A549 (cell line): ENCODE measurements around the gene RAPGEF6.

Experiments used
- BHLHE40 ChIP-seq: IDR thresholded peaks from 2 replicates; pipeline ENCODE4 v1.6.1; 2012; ENCODE audit warnings: low read depth, low read length, inconsistent platforms
- CTCF ChIP-seq: fragments of >200 bp; sonication (Bioruptor Twin); formaldehyde crosslinking; IDR thresholded peaks from 3 replicates; pipeline ENCODE4 v1.5.1; 2016
- FOSB ChIP-seq: fragments of 250-450 bp; sonication (Bioruptor Pico); IDR thresholded peaks from 2 replicates; pipeline ENCODE4 v1.5.0; 2020; ENCODE audit warnings: mild to moderate bottlenecking, moderate library complexity
- HDAC2 ChIP-seq: fragments of 200-600 bp; sonication (generic); IDR thresholded peaks from 2 replicates; pipeline ENCODE4 v1.6.1; 2016
- MAFK ChIP-seq: fragments of 450-650 bp; IDR thresholded peaks from 2 replicates; pipeline ENCODE4 v1.6.1; 2014; ENCODE audit not compliant: partially characterized antibody
- MAX ChIP-seq: IDR thresholded peaks from 2 replicates; pipeline ENCODE4 v1.6.1; 2012
- NPAS2 ChIP-seq: fragments of 250-450 bp; sonication (Bioruptor Pico); IDR thresholded peaks from 2 replicates; pipeline ENCODE4 v1.8.0; 2022; ENCODE audit warnings: mild to moderate bottlenecking, moderate library complexity, borderline replicate concordance
- POLR2A ChIP-seq: IDR thresholded peaks from 2 replicates; pipeline ENCODE4 v1.6.1; 2012; ENCODE audit warnings: mild to moderate bottlenecking, low read length
- POLR2AphosphoS2 ChIP-seq: conservative IDR thresholded peaks from 2 replicates; pipeline ENCODE4 v1.6.1; 2012; ENCODE audit warnings: low read length, improper control_type of control experiment, inconsistent platforms
- RAD21 ChIP-seq, 2 experiments: fragments of >200 bp in 1 of 2; sonication (Bioruptor Twin) in 1 of 2; formaldehyde crosslinking in 1 of 2; IDR thresholded peaks in 1 of 2; conservative IDR thresholded peaks in 1 of 2; 2 replicates in 1 of 2; 3 replicates in 1 of 2; pipeline ENCODE4 v1.6.1; 2012 to 2018; ENCODE audit warnings: inconsistent platforms in 1 of 2
- REST ChIP-seq: fragments of 200-600 bp; sonication (generic); IDR thresholded peaks from 2 replicates; pipeline ENCODE4 v1.6.1; 2016; ENCODE audit warnings: antibody characterized with exemption, mild to moderate bottlenecking, moderate library complexity
- TP53 ChIP-seq: fragments of 250-450 bp; sonication (Bioruptor Pico); IDR thresholded peaks from 2 replicates; pipeline ENCODE4 v1.5.0; 2021; ENCODE audit warnings: mild to moderate bottlenecking, moderate library complexity
- ZFP36 ChIP-seq: fragments of 450-650 bp; IDR thresholded peaks from 2 replicates; pipeline ENCODE4 v1.6.1; 2014; ENCODE audit warnings: borderline replicate concordance; ENCODE audit not compliant: partially characterized antibody
- TF ChIP-seq, protein P1 (sequence below): fragments of 250-450 bp; sonication (Bioruptor Pico); IDR thresholded peaks from 2 replicates; pipeline ENCODE4 v1.5.0; 2021; ENCODE audit warnings: mild to moderate bottlenecking, moderate library complexity, borderline replicate concordance

- no peak for TF ChIP-seq MAX
- no peak for TF ChIP-seq HDAC2
- TF ChIP-seq CTCF: no peak
- TF ChIP-seq REST: no peak
- TF ChIP-seq, protein P1, sequence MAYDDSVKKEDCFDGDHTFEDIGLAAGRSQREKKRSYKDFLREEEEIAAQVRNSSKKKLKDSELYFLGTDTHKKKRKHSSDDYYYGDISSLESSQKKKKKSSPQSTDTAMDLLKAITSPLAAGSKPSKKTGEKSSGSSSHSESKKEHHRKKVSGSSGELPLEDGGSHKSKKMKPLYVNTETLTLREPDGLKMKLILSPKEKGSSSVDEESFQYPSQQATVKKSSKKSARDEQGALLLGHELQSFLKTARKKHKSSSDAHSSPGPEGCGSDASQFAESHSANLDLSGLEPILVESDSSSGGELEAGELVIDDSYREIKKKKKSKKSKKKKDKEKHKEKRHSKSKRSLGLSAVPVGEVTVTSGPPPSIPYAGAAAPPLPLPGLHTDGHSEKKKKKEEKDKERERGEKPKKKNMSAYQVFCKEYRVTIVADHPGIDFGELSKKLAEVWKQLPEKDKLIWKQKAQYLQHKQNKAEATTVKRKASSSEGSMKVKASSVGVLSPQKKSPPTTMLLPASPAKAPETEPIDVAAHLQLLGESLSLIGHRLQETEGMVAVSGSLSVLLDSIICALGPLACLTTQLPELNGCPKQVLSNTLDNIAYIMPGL: no peak
- TF ChIP-seq TP53 (CRISPR knock-in tag): no peak
- no peak for TF ChIP-seq MAFK
- TF ChIP-seq RAD21 (conservative IDR thresholded peaks at IDR 0.05 in 1 of 2, IDR thresholded peaks at IDR 0.05 in 1 of 2): no peak
- no peak for TF ChIP-seq FOSB (CRISPR knock-in tag)
- TF ChIP-seq NPAS2 (CRISPR knock-in tag): no peak
- TF ChIP-seq POLR2AphosphoS2: no peak
- no peak for TF ChIP-seq POLR2A
- TF ChIP-seq ZFP36: no peak
- no peak for TF ChIP-seq BHLHE40
Measured at GRCh38 chr5:131622633-131623032, 12.4 kb downstream of the RAPGEF6 start.
